ENCODE measurements around the gene SPATA17. TPM values are rescaled to one million over a fixed set of nuclear protein-coding genes. Genes with fewer than 3 reads are reported as not detected.
"Not testable (repeated sequence)": the region's sequence is repeated elsewhere in the genome, so short reads cannot be mapped to it uniquely, and the experiment has no call there.

Gene SPATA17
- total and polyA plus RNA-seq, 2 experiments from 2014 or later = 1.2 to 3.5 TPM

DNA sequence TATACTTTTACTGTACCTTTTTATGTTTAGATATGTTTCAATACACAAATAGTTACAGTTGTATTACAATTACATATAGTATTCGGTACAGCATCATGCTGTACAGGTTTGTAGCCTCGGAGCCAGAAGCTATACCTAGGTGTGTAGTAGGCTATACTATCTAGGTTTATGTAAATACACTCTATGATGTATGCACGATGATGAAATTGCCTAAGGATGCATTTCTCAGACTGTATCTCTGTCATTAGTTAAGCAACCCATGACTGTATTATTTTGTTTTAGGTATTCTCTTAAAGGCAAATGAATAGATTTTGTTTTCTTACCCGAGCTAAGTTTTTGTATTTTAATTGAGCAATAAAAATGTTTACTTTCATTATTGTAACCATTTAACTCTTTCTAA lies 56.4 kb downstream of the SPATA17 start (continued):
- TF ChIP-seq, protein P1, sequence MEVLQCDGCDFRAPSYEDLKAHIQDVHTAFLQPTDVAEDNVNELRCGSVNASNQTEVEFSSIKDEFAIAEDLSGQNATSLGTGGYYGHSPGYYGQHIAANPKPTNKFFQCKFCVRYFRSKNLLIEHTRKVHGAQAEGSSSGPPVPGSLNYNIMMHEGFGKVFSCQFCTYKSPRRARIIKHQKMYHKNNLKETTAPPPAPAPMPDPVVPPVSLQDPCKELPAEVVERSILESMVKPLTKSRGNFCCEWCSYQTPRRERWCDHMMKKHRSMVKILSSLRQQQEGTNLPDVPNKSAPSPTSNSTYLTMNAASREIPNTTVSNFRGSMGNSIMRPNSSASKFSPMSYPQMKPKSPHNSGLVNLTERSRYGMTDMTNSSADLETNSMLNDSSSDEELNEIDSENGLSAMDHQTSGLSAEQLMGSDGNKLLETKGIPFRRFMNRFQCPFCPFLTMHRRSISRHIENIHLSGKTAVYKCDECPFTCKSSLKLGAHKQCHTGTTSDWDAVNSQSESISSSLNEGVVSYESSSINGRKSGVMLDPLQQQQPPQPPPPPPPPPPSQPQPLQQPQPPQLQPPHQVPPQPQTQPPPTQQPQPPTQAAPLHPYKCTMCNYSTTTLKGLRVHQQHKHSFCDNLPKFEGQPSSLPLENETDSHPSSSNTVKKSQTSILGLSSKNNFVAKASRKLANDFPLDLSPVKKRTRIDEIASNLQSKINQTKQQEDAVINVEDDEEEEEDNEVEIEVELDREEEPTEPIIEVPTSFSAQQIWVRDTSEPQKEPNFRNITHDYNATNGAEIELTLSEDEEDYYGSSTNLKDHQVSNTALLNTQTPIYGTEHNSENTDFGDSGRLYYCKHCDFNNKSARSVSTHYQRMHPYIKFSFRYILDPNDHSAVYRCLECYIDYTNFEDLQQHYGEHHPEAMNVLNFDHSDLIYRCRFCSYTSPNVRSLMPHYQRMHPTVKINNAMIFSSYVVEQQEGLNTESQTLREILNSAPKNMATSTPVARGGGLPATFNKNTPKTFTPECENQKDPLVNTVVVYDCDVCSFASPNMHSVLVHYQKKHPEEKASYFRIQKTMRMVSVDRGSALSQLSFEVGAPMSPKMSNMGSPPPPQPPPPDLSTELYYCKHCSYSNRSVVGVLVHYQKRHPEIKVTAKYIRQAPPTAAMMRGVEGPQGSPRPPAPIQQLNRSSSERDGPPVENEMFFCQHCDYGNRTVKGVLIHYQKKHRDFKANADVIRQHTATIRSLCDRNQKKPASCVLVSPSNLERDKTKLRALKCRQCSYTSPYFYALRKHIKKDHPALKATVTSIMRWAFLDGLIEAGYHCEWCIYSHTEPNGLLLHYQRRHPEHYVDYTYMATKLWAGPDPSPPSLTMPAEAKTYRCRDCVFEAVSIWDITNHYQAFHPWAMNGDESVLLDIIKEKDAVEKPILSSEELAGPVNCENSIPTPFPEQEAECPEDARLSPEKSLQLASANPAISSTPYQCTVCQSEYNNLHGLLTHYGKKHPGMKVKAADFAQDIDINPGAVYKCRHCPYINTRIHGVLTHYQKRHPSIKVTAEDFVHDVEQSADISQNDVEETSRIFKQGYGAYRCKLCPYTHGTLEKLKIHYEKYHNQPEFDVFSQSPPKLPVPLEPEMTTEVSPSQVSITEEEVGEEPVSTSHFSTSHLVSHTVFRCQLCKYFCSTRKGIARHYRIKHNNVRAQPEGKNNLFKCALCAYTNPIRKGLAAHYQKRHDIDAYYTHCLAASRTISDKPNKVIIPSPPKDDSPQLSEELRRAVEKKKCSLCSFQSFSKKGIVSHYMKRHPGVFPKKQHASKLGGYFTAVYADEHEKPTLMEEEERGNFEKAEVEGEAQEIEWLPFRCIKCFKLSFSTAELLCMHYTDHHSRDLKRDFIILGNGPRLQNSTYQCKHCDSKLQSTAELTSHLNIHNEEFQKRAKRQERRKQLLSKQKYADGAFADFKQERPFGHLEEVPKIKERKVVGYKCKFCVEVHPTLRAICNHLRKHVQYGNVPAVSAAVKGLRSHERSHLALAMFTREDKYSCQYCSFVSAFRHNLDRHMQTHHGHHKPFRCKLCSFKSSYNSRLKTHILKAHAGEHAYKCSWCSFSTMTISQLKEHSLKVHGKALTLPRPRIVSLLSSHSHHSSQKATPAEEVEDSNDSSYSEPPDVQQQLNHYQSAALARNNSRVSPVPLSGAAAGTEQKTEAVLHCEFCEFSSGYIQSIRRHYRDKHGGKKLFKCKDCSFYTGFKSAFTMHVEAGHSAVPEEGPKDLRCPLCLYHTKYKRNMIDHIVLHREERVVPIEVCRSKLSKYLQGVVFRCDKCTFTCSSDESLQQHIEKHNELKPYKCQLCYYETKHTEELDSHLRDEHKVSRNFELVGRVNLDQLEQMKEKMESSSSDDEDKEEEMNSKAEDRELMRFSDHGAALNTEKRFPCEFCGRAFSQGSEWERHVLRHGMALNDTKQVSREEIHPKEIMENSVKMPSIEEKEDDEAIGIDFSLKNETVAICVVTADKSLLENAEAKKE (CRISPR knock-in tag; IDR thresholded peaks at IDR 0.05) = no peak
- TF ChIP-seq, protein P2, sequence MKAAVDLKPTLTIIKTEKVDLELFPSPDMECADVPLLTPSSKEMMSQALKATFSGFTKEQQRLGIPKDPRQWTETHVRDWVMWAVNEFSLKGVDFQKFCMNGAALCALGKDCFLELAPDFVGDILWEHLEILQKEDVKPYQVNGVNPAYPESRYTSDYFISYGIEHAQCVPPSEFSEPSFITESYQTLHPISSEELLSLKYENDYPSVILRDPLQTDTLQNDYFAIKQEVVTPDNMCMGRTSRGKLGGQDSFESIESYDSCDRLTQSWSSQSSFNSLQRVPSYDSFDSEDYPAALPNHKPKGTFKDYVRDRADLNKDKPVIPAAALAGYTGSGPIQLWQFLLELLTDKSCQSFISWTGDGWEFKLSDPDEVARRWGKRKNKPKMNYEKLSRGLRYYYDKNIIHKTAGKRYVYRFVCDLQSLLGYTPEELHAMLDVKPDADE (IDR thresholded peaks at IDR 0.05) = no peak
- TF ChIP-seq ZNF114 (CRISPR knock-in tag; IDR thresholded peaks at IDR 0.05) (no peak), EZH2 (IDR thresholded peaks at IDR 0.05; ENCODE audit: low read depth, unreplicated experiment) (no peak), POLR2AphosphoS5 (IDR thresholded peaks at IDR 0.05; ENCODE audit: low read depth) (no peak)
- TF ChIP-seq, protein P3, sequence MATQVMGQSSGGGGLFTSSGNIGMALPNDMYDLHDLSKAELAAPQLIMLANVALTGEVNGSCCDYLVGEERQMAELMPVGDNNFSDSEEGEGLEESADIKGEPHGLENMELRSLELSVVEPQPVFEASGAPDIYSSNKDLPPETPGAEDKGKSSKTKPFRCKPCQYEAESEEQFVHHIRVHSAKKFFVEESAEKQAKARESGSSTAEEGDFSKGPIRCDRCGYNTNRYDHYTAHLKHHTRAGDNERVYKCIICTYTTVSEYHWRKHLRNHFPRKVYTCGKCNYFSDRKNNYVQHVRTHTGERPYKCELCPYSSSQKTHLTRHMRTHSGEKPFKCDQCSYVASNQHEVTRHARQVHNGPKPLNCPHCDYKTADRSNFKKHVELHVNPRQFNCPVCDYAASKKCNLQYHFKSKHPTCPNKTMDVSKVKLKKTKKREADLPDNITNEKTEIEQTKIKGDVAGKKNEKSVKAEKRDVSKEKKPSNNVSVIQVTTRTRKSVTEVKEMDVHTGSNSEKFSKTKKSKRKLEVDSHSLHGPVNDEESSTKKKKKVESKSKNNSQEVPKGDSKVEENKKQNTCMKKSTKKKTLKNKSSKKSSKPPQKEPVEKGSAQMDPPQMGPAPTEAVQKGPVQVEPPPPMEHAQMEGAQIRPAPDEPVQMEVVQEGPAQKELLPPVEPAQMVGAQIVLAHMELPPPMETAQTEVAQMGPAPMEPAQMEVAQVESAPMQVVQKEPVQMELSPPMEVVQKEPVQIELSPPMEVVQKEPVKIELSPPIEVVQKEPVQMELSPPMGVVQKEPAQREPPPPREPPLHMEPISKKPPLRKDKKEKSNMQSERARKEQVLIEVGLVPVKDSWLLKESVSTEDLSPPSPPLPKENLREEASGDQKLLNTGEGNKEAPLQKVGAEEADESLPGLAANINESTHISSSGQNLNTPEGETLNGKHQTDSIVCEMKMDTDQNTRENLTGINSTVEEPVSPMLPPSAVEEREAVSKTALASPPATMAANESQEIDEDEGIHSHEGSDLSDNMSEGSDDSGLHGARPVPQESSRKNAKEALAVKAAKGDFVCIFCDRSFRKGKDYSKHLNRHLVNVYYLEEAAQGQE (IDR thresholded peaks at IDR 0.05; ENCODE audit: unreplicated experiment) = no peak

DNA sequence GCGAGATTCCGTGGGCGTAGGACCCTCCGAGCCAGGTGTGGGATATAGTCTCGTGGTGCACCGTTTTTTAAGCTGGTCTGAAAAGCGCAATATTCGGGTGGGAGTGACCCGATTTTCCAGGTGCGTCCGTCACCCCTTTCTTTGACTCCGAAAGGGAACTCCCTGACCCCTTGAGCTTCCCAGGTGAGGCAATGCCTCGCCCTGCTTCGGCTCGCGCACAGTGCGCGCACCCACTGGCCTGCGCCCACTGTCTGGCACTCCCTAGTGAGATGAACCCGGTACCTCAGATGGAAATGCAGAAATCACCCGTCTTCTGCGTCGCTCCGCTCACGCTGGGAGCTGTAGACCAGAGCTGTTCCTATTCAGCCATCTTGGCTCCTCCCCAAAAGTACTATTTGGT lies 65.0 kb downstream of the SPATA17 start:
- DNase-seq (ENCODE audit: low spot score); H3K9me2 ChIP-seq (ENCODE audit: insufficient read depth); H4K20me1 ChIP-seq (replicated peaks; ENCODE audit: insufficient read depth); H3K79me2 ChIP-seq (replicated peaks; ENCODE audit: insufficient read depth); H3K36me3 ChIP-seq (ENCODE audit: insufficient read depth); H3K4me1 Mint-ChIP-seq; H3K4me2 ChIP-seq; H3K27ac ChIP-seq (ENCODE audit: low read depth); H3K27me3 Mint-ChIP-seq (ENCODE audit: insufficient read depth, low read depth, poor library complexity); H3F3A ChIP-seq (replicated peaks; ENCODE audit: low read depth); H3K4me3 Mint-ChIP-seq; H3K36me3 Mint-ChIP-seq (ENCODE audit: low read depth); H3K27me3 ChIP-seq (ENCODE audit: insufficient read depth); H3K9me3 Mint-ChIP-seq; H3K27ac Mint-ChIP-seq; H3K4me1 ChIP-seq (ENCODE audit: insufficient read depth); ATAC-seq: not testable (repeated sequence)
- H3K4me3 ChIP-seq = peak overlapping the region; percentile 35; the same call in 1 of the 2 replicates
- H2AFZ ChIP-seq = 0 out of 2 replicates have a peak overlapping the region, but pooled peaks have one; percentile 38
